Measurements from ENCODE around the gene SARS1. TPM values are rescaled to one million over a fixed set of nuclear protein-coding genes. Genes with fewer than 3 reads are reported as not detected.

Gene SARS1
- total RNA-seq, 4 donors from 2014 or later = 109 to 151 (median 132) TPM

- no peak for TF ChIP-seq CTCF (IDR thresholded peaks at IDR 0.05)
- no peak for ATAC-seq (ENCODE audit: low FRiP score)
- DNase-seq (ENCODE audit: low spot score) = no peak
These were observed 25.3 kb downstream of the SARS1 start for GRCh38 chr1:109239047-109239408.

GRCh38 chr1:109239409-109240068, 25.8 kb downstream of the SARS1 start:
- ATAC-seq (ENCODE audit: low FRiP score) (no peak), DNase-seq (ENCODE audit: low spot score) (no peak)
- TF ChIP-seq CTCF (IDR thresholded peaks at IDR 0.05) = no peak

GRCh38 chr1:109240158-109241152, 26.7 kb downstream of the SARS1 start:
- DNase-seq (ENCODE audit: low spot score) = peak; percentile 56
- TF ChIP-seq CTCF (IDR thresholded peaks at IDR 0.05) = no peak
- peak; percentile 65 for ATAC-seq (ENCODE audit: low FRiP score)

- DNase-seq (ENCODE audit: low spot score) (no peak), ATAC-seq (ENCODE audit: low FRiP score) (no peak)
- no peak for TF ChIP-seq CTCF (IDR thresholded peaks at IDR 0.05)
These were observed 27.6 kb downstream of the SARS1 start for GRCh38 chr1:109241344-109241743.

- ATAC-seq (ENCODE audit: low FRiP score) (no peak), DNase-seq (ENCODE audit: low spot score) (no peak)
- no peak for TF ChIP-seq CTCF (IDR thresholded peaks at IDR 0.05)
These were observed 28.2 kb downstream of the SARS1 start for GRCh38 chr1:109241841-109242345.

GRCh38 chr1:109242387-109242786, 28.7 kb downstream of the SARS1 start:
- ATAC-seq (ENCODE audit: low FRiP score) = no peak
- TF ChIP-seq CTCF (IDR thresholded peaks at IDR 0.05) = no peak
- DNase-seq (ENCODE audit: low spot score) = no peak
